ENCODE data around the gene FRG2B. TPM values are rescaled to one million over a fixed set of nuclear protein-coding genes. Genes with fewer than 3 reads are reported as not detected.

FRG2B gene
- total RNA-seq, result not detected in 2 replicates

GRCh38 chr10:133626695-133627094, at the start of gene FRG2B:
FRG2B (minus strand) TSS chr10:133626795; CDS start chr10:133626742, 53 bp downstream.

Other genes starting within 250 kb of the FRG2B start
- gene PAOX, start 247.5 kb downstream of the FRG2B start, total RNA-seq, result 4.8 and 6.2 TPM in 2 replicates
- 20.9 and 34.5 TPM in 2 replicates for gene MTG1, start 232.6 kb downstream of the FRG2B start, total RNA-seq
- gene SPRN, start 202.2 kb downstream of the FRG2B start, total RNA-seq, result 0.28 and 0.38 TPM in 2 replicates
- 0.77 and 1.1 TPM in 2 replicates for gene SCART1, start 172.8 kb downstream of the FRG2B start, total RNA-seq
- 0.19 and 0.28 TPM in 2 replicates for gene CYP2E1, start 99.4 kb downstream of the FRG2B start, total RNA-seq
- gene SYCE1, start 61.2 kb downstream of the FRG2B start, total RNA-seq, result 0.19 TPM in 1 of 2 replicates, not detected in the other